CD4-positive, alpha-beta T cell treated with Interleukin-17A for 4 hours (primary cell): ENCODE measurements around the gene SUFU.

ENCODE experiments used
- DNase-seq: peaks from one replicate; pipeline ENCODE4 v3.0.0-alpha.2; 2020; ENCODE audit warnings: mixed read lengths

Gene SUFU

GRCh38 chr10:102597131-102597991, 93.6 kb downstream of the SUFU start:
- DNase-seq = no peak

- DNase-seq = no peak
Observed at GRCh38 chr10:102598243-102598642, 94.5 kb downstream of the SUFU start.

GRCh38 chr10:102599565-102600327, 96.0 kb downstream of the SUFU start:
- no peak for DNase-seq

- no peak for DNase-seq
Observed at GRCh38 chr10:102600816-102601215, 97.0 kb downstream of the SUFU start.

- DNase-seq = no peak
Observed at GRCh38 chr10:102601639-102602038, 97.9 kb downstream of the SUFU start.

- no peak for DNase-seq
Observed at GRCh38 chr10:102602272-102603045, 98.7 kb downstream of the SUFU start.

GRCh38 chr10:102603946-102604345, 100.2 kb downstream of the SUFU start:
- DNase-seq = no peak

GRCh38 chr10:102604439-102604841, 100.7 kb downstream of the SUFU start:
- DNase-seq = no peak

GRCh38 chr10:102605712-102606111, 101.9 kb downstream of the SUFU start:
- DNase-seq = no peak

GRCh38 chr10:102608487-102608886, 104.7 kb downstream of the SUFU start:
- no peak for DNase-seq

- DNase-seq = no peak
Observed at GRCh38 chr10:102610441-102610887, 106.7 kb downstream of the SUFU start.

- no peak for DNase-seq
Observed at GRCh38 chr10:102611514-102612087, 107.8 kb downstream of the SUFU start.

- DNase-seq = peak; percentile 68
Observed at GRCh38 chr10:102612964-102613275, 109.1 kb downstream of the SUFU start.

GRCh38 chr10:102613286-102613685, 109.5 kb downstream of the SUFU start:
- DNase-seq = peak; percentile 36

GRCh38 chr10:102613785-102614184, 110.0 kb downstream of the SUFU start:
- DNase-seq = no peak

- no peak for DNase-seq
Observed at GRCh38 chr10:102614888-102615287, 111.1 kb downstream of the SUFU start.

GRCh38 chr10:102615361-102615760, 111.6 kb downstream of the SUFU start:
- peak; percentile 51 for DNase-seq

- no peak for DNase-seq
Observed at GRCh38 chr10:102616066-102616770, 112.4 kb downstream of the SUFU start.

- no peak for DNase-seq
Observed at GRCh38 chr10:102617041-102617440, 113.3 kb downstream of the SUFU start.

GRCh38 chr10:102617816-102618215, 114.0 kb downstream of the SUFU start:
- DNase-seq = no peak

- DNase-seq = no peak
Observed at GRCh38 chr10:102619281-102619981, 115.7 kb downstream of the SUFU start.

- DNase-seq = no peak
Observed at GRCh38 chr10:102620138-102620590, 116.4 kb downstream of the SUFU start.
